Frontal cortex (tissue), 4 donors: Measurements from ENCODE around the gene BIN1. TPM values are rescaled to one million over a fixed set of nuclear protein-coding genes. Genes with fewer than 3 reads are reported as not detected.
A peak's percentile ranks its signal among the peaks of the same experiment; 100 is the strongest.

ENCODE experiments used
- DNase-seq, 2 donors: peaks; one replicate each; pipeline ENCODE4 v3.0.0; 2012; ENCODE audit warnings: low spot score in 2 of 2
- FAIRE-seq: peaks from 2 replicates; lab custom pipeline; 2012; peaks lifted over from hg19 to GRCh38; lab: Jason Lieb, UNC
- total RNA-seq: library from RNA; depleted of rRNA; stranded (reverse); fragments of >200 nt; gene quantifications from one replicate; pipeline ENCODE4 v1.2.3, GENCODE V29; 2014
- donor health status: control.
- donor health status: control.
- donor health status: control.

Gene BIN1
- total RNA-seq, 1 donor from 2014 or later: 57.5 TPM

DNA sequence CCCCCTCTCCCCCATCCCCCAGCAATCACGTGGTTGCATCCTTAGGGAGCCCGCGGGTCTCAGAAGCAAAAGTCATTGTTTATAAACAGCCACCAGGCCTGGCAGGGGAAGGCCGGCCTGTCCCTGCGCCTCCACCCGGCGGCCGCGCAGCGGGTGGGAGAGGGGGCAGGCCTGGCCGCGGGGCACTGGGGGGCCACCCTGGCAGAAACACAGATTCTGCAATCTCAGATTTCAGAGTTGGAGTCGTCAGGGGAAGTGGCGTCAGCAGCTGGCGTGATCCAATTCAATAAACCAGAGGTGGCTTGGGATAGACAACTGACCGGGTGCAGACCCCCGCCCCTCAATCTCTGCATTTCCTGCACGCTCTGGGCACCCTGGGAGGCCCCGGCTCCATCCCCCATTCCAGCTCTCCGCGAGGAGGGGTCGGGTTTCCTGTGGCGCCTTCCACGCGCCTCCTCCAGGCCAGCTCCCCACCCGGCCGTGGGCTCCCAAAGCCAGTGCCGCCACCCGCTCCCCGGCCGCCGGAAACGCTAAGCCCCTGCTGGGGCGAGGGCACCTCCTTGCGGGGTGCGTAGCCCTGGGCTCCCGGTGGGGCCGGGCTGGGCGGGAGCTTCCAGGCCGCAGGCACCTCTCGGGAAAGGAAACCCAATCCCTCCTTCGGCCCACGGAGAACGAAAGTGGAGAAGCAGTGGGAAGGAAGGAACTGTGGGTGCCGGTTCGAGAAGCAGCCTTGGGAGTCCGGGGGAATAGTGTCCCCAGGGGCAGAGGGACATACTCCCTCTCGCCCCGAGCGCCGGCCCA, 1.1 kb downstream of the BIN1 start:
- no peak for FAIRE-seq
- peak; percentile 53 to 65 for DNase-seq

GRCh38 chr2:127104881-127105655, 1.9 kb downstream of the BIN1 start:
- no peak for FAIRE-seq
- peak in 1 of 2 donors; percentile 52 for DNase-seq

- no peak for FAIRE-seq
- no peak for DNase-seq
Measured at GRCh38 chr2:127104166-127104660, 2.7 kb downstream of the BIN1 start.

- DNase-seq: peak; percentile 23 to 53
- FAIRE-seq: no peak
Measured at GRCh38 chr2:127103243-127104165, 3.5 kb downstream of the BIN1 start.

DNA sequence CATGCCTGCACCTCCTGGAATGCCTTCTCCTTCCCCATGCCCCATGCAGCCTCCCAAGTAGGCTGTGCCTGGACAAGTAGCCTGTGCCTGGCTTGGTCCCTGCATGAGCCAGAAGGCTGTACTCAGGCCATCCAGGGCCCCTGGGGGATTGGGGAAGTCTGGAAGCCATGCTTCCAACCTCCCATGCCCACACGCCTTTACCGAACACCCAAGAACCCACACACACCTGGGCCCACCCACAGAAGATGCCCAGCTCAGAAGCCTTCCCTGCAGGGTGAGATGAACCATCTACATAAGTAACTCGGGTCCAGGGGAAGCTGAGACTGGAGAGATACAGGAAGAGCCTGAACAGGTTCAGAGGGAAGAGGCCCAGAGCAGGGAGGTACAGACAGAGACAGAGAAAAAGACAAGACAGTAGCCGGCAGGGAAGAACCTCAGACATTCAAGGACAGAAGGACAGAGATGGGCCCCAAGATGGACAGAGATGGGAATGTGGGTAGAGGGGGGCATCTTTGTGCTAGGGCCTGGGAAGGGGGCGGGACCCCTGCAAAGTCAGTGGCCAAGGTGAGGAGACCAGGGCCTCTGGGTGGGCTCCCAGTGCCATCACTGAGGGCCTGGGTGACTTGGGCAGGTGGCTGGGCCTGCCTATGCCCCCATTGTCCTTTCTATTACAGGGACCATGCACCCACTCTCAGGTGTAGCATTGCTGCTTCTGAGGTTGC, 4.3 kb downstream of the BIN1 start:
- FAIRE-seq (no peak), DNase-seq (no peak)

DNA sequence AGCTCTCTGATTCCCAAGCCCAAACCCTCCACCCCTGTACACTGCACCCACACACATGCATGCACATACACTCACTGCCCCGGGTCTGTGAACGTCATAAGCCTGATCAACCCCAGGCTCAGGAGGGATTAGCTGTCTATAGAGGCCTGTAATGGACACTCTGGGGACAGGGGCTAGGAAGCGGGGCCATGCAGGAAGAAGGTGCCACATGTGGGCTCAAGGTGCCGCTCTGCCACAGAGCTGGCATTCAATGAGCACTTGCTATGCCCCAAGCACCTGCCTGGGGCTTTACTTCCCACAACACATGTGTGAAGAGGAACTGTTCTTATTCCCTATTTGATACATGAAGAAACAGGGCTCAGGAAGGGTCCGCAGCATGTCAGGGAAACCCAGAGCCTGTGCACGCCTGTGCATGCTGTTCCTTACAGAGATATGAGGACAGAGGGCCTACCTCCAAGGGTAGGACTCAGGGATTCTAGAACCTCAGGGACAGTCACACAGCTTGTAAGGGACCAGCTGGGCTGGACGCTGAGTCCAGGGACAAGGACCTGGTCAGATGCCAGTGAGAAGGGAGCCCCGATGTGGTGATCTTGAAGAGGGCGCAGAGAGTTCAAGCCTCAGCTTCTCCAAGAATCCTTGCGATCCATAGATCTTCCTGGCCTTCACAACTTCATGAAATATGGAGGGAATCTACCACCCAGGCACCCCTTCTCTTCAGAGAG, 5.0 kb downstream of the BIN1 start:
- DNase-seq (no peak), FAIRE-seq (no peak)

- FAIRE-seq (no peak), DNase-seq (no peak)
Measured at GRCh38 chr2:127101048-127101611, 5.8 kb downstream of the BIN1 start.

GRCh38 chr2:127100251-127101047, 6.5 kb downstream of the BIN1 start:
- no peak for FAIRE-seq

GRCh38 chr2:127098711-127099110, 8.2 kb downstream of the BIN1 start:
- DNase-seq (no peak), FAIRE-seq (no peak)

More at GRCh38 chr2:127100251-127101047, 6.5 kb downstream of the BIN1 start:
- no peak for DNase-seq

DNA sequence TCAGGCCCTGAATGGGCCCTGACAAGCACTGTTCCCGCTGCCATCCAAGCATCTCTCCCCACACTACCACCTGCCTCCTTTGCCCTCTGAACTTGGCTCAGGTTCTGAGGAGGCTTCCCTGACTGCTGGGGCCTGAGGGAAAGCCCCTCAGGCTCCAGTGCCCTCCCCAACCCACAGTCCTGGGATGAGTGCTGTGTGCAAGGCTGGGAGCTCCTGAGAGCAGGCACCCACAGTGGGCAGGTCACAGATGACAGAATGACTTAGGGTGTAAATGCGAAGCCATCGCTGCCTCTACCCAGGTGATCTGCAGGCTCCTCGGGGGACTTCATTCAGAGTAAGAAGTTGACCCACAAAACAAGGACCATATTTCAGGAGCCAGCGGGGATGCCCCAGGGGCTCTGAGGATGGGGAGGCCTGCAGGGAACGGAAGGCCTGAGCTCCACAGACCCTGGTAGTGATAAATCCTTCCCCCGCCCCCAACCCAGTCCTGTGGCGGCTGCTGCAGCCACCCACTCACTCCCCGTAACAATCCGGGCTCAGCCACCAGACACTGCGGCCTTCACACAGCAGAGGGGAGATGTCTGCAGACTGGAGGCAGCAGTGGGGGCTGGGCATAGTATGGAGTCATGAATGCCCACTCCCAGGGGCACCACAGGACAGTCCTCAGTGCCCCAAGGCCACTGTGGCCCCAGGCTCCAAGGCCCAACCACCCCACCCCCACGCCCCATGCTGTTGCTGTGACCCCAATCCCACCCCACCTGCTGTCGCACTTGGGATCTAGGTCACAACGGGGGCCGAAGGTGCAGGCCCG, 8.9 kb downstream of the BIN1 start:
- no peak for DNase-seq

DNA sequence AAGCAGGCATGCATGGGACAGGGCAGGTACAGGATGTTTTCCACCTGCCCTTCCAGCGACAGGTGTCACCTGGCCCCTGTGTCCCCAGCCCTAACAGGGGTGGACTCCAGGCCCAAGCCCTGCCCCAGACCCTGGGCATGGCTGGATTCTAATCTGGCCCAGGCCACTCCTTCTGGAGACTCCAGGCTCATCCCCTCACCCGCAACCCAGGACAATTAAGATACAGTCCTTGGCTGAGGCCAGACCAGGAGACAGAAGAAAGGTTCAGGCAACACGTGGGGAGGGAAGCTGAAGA, 9.5 kb downstream of the BIN1 start:
- no peak for FAIRE-seq
- no peak for DNase-seq

More for the DNA sequence above, 8.9 kb downstream of the BIN1 start:
- no peak for FAIRE-seq

GRCh38 chr2:127096718-127097470, 10.1 kb downstream of the BIN1 start:
- DNase-seq (no peak), FAIRE-seq (no peak)

DNA sequence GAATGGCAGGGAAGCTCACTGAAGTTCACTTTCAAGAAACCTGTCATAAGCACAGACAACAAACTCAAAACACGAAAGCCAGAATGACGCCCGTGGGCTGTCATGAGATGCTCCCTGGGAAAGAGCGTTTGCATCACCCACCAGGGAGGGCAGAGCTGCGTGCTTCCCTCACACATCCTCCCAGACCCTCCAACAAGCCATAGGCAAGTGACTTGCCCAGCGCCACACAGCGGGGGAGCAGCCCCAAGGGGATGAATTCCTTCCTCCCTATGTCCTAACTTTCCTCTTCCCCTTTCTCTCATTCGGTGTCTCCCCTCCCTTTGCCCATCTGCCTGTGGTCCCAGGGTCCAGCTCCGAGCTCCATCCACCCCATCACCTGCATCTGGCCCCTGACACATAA, 10.7 kb downstream of the BIN1 start:
- FAIRE-seq (no peak), DNase-seq (no peak)

DNA sequence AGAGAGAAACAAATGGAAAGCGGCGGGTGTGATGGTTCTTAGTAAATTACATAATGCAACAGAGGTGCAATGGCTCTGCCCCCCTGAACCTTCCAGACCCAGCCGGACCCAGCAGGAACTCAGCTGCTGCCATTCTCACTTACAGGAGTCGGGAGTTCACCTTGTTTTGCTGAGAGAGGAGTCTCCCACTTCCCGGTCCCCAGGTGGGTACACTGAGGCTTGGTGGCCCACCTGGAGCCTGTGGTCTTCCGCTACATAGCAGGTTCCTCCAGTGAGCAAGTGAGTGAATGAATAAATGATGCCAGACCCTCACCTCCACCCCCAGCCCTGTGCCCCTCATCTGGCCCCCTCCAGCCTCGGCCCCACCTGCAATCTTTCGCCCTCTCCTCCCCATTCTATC, 11.2 kb downstream of the BIN1 start:
- FAIRE-seq (no peak), DNase-seq (no peak)

DNA sequence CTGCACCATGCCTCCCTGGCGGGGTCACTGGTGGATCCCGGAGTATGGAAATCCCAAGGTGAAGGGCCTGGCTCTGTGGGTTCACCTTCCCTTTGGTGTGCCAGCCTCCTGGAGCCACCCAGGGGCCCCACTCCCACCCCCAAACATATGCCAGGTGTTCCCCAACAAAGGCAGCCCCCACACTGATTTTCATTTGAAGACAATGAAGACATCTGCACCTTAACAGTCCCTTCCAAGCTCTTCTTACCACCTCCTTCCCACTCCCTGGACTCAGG, 11.7 kb downstream of the BIN1 start:
- FAIRE-seq (no peak), DNase-seq (no peak)
